GM15510 (cell line): Measurements from ENCODE around the gene GPR37.

Experiments
- POLR2A ChIP-seq: IDR thresholded peaks from 3 replicates; pipeline ENCODE4 v1.6.1; 2011; ENCODE audit warnings: borderline replicate concordance; ENCODE audit not compliant: insufficient read length; ENCODE audit errors: extremely low read depth

Gene GPR37

GRCh38 chr7:124764051-124764846 is 1.3 kb downstream of the GPR37 start:
- no peak for TF ChIP-seq POLR2A

- TF ChIP-seq POLR2A = no peak
Observed at GRCh38 chr7:124762611-124763143, 2.9 kb downstream of the GPR37 start.

- no peak for TF ChIP-seq POLR2A
Observed at GRCh38 chr7:124761164-124761715, 4.4 kb downstream of the GPR37 start.

GRCh38 chr7:124758327-124758726 is 7.3 kb downstream of the GPR37 start:
- TF ChIP-seq POLR2A = no peak

- no peak for TF ChIP-seq POLR2A
Observed at GRCh38 chr7:124754576-124755268, 10.9 kb downstream of the GPR37 start.

- no peak for TF ChIP-seq POLR2A
Observed at GRCh38 chr7:124752310-124752709, 13.3 kb downstream of the GPR37 start.

- TF ChIP-seq POLR2A = no peak
Observed at GRCh38 chr7:124751027-124751426, 14.6 kb downstream of the GPR37 start.

- no peak for TF ChIP-seq POLR2A
Observed at GRCh38 chr7:124747072-124747471, 18.5 kb downstream of the GPR37 start.

- no peak for TF ChIP-seq POLR2A
Observed at GRCh38 chr7:124738639-124739038, 27.0 kb downstream of the GPR37 start.

- no peak for TF ChIP-seq POLR2A
Observed at GRCh38 chr7:124737760-124738300, 27.8 kb downstream of the GPR37 start.

GRCh38 chr7:124728610-124729009 is 37.0 kb downstream of the GPR37 start:
- no peak for TF ChIP-seq POLR2A

- no peak for TF ChIP-seq POLR2A
Observed at GRCh38 chr7:124724507-124725192, 40.9 kb downstream of the GPR37 start.

- TF ChIP-seq POLR2A = no peak
Observed at GRCh38 chr7:124724079-124724478, 41.5 kb downstream of the GPR37 start.

GRCh38 chr7:124723012-124723411 is 42.6 kb downstream of the GPR37 start:
- no peak for TF ChIP-seq POLR2A
